ENCODE results near the gene ZMYND8.

The ZMYND8 gene

DNA sequence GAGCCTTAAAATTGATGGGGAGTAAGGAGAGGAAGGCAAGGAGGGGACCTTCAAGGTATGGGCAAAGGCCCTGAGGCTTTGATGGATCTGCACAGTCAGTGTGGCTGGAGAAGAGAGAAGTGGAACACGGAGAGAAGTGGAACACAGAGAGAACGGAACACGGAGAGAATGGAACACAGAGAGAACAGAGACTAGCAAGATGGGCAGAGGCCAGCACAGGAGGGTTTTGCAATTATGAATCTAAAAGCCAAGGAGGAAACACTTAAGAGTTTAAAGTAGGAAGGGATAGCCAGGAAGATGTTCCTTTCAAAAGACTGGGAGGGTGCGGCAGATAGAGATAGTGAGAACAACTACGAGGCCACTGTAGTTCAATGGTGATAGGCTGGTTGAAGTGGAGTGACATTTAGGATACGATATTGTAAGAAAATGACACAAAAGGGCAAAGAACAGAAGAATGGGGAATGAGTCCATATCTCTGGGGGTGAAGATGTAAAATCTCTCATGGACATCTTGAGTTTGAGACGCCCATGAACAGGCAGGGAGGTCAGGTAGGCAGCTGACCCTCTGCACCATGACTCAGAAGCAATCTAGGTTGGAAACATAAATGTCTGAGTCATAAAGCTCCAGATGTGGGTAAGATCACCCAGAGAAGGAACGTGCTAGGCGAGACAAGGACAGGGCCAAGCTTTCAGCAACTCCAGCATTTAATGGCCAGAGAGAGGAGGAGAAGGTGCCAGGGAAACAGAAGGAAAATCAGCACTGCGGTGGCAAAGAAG, 25.4 kb downstream of the ZMYND8 start:
- DNase-seq (ENCODE audit: extremely low read depth, insufficient read length): no peak
- H3K36me3 ChIP-seq (ENCODE audit: control insufficient read depth, insufficient read depth, low read length): peaks cover 12% of the 10 kb centered on the region
- TF ChIP-seq, protein P1, sequence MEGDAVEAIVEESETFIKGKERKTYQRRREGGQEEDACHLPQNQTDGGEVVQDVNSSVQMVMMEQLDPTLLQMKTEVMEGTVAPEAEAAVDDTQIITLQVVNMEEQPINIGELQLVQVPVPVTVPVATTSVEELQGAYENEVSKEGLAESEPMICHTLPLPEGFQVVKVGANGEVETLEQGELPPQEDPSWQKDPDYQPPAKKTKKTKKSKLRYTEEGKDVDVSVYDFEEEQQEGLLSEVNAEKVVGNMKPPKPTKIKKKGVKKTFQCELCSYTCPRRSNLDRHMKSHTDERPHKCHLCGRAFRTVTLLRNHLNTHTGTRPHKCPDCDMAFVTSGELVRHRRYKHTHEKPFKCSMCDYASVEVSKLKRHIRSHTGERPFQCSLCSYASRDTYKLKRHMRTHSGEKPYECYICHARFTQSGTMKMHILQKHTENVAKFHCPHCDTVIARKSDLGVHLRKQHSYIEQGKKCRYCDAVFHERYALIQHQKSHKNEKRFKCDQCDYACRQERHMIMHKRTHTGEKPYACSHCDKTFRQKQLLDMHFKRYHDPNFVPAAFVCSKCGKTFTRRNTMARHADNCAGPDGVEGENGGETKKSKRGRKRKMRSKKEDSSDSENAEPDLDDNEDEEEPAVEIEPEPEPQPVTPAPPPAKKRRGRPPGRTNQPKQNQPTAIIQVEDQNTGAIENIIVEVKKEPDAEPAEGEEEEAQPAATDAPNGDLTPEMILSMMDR (IDR thresholded peaks at IDR 0.05; ENCODE audit: insufficient read depth, low read length, poor library complexity, severe bottlenecking): no peak
- no peaks in the 10 kb centered on the region for H3K27me3 ChIP-seq (replicated peaks; ENCODE audit: control insufficient read depth, insufficient read depth, low read length)
- no peak overlapping the region for H3K4me3 ChIP-seq (replicated peaks; ENCODE audit: low read depth, low read length)

DNA sequence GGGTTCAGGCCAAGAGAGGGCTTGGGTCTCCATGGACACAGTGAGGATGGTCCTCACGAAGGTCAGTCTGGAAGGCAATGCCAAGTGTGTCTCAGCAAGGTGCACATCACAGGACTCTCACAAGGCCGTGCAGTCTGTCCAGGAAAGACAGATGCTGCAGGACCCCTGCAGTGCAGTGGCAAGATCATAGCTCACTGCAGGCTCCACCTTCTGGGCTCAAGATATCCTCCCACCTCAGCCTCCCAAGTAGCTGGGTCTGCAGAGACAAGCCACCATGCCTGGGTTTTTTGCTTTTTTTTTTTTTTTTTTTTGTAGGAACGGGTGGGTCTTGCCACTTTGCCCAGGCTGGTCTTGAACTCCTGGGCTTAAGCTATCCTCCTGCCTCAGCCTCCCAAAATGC, 26.4 kb downstream of the ZMYND8 start:
- DNase-seq (ENCODE audit: extremely low read depth, insufficient read length): no peak
- Histone ChIP-seq H3K27me3 (replicated peaks; ENCODE audit: control insufficient read depth, insufficient read depth, low read length) (no peaks in the 10 kb centered on the region), H3K4me3 (replicated peaks; ENCODE audit: low read depth, low read length) (no peak overlapping the region), H3K36me3 (ENCODE audit: control insufficient read depth, insufficient read depth, low read length) (peaks cover 11% of the 10 kb centered on the region)
- TF ChIP-seq, protein P1 (IDR thresholded peaks at IDR 0.05; ENCODE audit: insufficient read depth, low read length, poor library complexity, severe bottlenecking): no peak

DNA sequence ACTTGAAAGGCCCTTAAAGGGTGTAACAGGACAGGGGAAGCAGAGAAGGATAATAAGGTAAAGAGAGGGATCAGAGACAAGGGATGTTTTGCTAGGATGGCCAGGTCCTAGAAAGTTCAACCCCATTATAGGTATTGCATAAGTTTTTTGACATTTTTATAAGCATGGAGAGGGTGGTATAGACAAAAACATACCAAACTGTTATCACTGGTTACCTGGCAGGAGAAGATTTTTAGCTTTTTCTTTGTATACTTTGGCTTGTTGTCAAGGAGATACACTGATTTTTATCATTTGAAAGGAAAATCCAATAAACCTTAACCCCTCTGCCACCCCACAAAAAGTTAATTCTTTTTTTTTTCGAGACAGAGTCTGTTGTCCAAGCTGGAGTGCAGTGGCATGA, 28.4 kb downstream of the ZMYND8 start:
- Histone ChIP-seq H3K36me3 (ENCODE audit: control insufficient read depth, insufficient read depth, low read length) (peaks cover 11% of the 10 kb centered on the region), H3K27me3 (replicated peaks; ENCODE audit: control insufficient read depth, insufficient read depth, low read length) (no peaks in the 10 kb centered on the region), H3K4me3 (replicated peaks; ENCODE audit: low read depth, low read length) (no peak overlapping the region)
- DNase-seq (ENCODE audit: extremely low read depth, insufficient read length): no peak
- TF ChIP-seq, protein P1 (IDR thresholded peaks at IDR 0.05; ENCODE audit: insufficient read depth, low read length, poor library complexity, severe bottlenecking): no peak

DNA sequence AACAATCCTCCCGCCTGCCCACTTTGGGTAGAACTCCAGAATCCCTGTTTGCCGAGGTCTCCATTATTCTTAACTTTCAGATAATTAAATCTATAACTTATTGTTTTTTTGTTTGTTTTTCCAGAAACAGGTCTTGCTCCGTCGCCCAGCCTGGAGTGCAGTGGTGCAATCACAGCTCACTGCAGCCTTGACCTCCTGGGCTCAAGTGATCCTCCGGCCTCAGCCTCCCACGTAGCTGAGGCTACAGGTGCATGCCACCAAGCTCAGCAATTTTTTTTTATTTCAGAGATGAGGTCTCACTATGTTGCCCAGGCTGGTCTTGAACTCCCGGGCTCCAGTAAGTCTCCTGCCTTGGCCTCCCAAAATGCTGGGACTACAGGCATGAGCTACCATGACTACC, 28.8 kb downstream of the ZMYND8 start:
- DNase-seq (ENCODE audit: extremely low read depth, insufficient read length): no peak
- Histone ChIP-seq H3K27me3 (replicated peaks; ENCODE audit: control insufficient read depth, insufficient read depth, low read length) (no peaks in the 10 kb centered on the region), H3K4me3 (replicated peaks; ENCODE audit: low read depth, low read length) (no peak overlapping the region), H3K36me3 (ENCODE audit: control insufficient read depth, insufficient read depth, low read length) (peaks cover 11% of the 10 kb centered on the region)
- TF ChIP-seq, protein P1 (IDR thresholded peaks at IDR 0.05; ENCODE audit: insufficient read depth, low read length, poor library complexity, severe bottlenecking): no peak

DNA sequence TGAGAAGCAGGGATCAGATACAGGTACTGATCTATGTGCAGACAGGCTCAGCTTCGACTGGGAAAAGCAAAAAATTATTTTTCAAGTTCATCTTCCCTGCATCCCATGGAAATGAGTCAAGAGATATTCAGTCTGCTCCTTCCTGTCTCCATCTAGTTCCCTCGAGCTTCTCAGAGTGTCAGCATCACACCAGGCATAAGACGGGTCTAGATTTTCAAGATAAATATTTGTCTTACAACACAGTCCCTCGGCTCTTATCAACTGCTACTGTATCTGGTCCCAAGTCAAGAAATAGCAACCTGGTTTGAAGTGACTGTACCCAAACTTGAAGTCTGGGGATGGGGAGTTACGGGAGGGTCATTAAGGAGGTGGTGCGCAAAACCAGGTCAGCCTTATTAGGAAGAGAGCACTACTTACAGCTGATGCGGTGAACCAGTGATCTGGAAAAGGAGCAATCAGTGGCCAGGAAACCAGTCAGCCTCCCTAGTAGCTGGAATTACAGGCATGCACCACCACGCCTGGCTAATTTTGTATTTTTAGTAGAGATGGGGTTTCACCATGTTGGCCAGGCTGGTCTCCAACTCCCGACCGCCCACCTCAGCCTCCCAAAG, 29.7 kb downstream of the ZMYND8 start:
- DNase-seq (ENCODE audit: extremely low read depth, insufficient read length): no peak
- Histone ChIP-seq H3K27me3 (replicated peaks; ENCODE audit: control insufficient read depth, insufficient read depth, low read length) (no peaks in the 10 kb centered on the region), H3K4me3 (replicated peaks; ENCODE audit: low read depth, low read length) (no peak overlapping the region), H3K36me3 (ENCODE audit: control insufficient read depth, insufficient read depth, low read length) (peaks cover 8% of the 10 kb centered on the region)
- TF ChIP-seq, protein P1 (IDR thresholded peaks at IDR 0.05; ENCODE audit: insufficient read depth, low read length, poor library complexity, severe bottlenecking): no peak
